Chondrocyte (in vitro differentiated cells): ENCODE data around the gene ASB4. TPM values are rescaled to one million over a fixed set of nuclear protein-coding genes. Genes with fewer than 3 reads are reported as not detected.
"Not testable (repeated sequence)": the region's sequence is repeated elsewhere in the genome, so short reads cannot be mapped to it uniquely, and the experiment has no call there.

Source experiments
- DNase-seq: peaks from one replicate; pipeline ENCODE4 v3.0.0; 2021; ENCODE audit warnings: mixed read lengths, low spot score
- H3K27ac Mint-ChIP-seq: one replicate; pipeline ENCODE4 v1.8.0; 2021; ENCODE audit warnings: mild to moderate bottlenecking, moderate library complexity, mixed read lengths; ENCODE audit not compliant: unreplicated experiment
- H3K27me3 Mint-ChIP-seq: 2 replicates; pipeline ENCODE4 v1.8.0; 2021; ENCODE audit warnings: low read depth, mixed read lengths
- H3K36me3 Mint-ChIP-seq: 2 replicates; pipeline ENCODE4 v1.8.0; 2021; ENCODE audit warnings: low read depth, mixed read lengths
- H3K4me1 Mint-ChIP-seq: 2 replicates; pipeline ENCODE4 v1.8.0; 2021; ENCODE audit warnings: low read depth, mild to moderate bottlenecking, mixed read lengths
- H3K4me3 Mint-ChIP-seq: one replicate; pipeline ENCODE4 v1.8.0; 2021; ENCODE audit warnings: mild to moderate bottlenecking, moderate library complexity, mixed read lengths; ENCODE audit not compliant: unreplicated experiment
- H3K9me3 Mint-ChIP-seq: 2 replicates; pipeline ENCODE4 v1.8.0; 2021; ENCODE audit warnings: low read depth, mixed read lengths
- total RNA-seq: library from RNA; stranded (reverse); gene quantifications from 3 replicates; pipeline ENCODE4 v1.2.1, GENCODE V29; 2021
- TF ChIP-seq, protein P1 (sequence below): fragments of 200-600 bp; sonication (generic); IDR thresholded peaks from 2 replicates; pipeline ENCODE4 v1.5.0; 2021; ENCODE audit warnings: antibody characterized with exemption, mild to moderate bottlenecking, moderate library complexity

Gene ASB4
- total RNA-seq, 1 donor from 2014 or later: not detected

DNA sequence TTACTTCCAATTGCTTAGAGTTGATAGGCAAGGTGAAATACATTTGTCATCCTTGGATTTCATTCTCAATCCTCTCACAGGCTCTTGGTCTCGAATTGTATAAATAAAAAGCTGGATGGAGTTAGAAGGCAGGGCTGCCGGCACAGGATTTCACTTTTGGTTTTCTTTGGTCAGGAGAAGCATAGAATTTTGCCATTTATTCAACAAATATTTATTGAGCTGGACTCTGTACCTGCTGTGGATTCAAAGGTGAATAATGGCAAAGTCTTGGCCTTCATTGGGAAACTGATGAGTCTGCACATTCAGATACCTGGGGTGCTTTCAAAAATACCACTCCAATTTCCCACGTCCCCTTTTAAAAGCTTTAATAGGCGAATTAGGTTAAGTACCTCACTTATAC lies 60.9 kb downstream of the ASB4 start:
- H3K27me3 Mint-ChIP-seq: peaks cover under 1% of the 10 kb centered on the region
- TF ChIP-seq, protein P1, sequence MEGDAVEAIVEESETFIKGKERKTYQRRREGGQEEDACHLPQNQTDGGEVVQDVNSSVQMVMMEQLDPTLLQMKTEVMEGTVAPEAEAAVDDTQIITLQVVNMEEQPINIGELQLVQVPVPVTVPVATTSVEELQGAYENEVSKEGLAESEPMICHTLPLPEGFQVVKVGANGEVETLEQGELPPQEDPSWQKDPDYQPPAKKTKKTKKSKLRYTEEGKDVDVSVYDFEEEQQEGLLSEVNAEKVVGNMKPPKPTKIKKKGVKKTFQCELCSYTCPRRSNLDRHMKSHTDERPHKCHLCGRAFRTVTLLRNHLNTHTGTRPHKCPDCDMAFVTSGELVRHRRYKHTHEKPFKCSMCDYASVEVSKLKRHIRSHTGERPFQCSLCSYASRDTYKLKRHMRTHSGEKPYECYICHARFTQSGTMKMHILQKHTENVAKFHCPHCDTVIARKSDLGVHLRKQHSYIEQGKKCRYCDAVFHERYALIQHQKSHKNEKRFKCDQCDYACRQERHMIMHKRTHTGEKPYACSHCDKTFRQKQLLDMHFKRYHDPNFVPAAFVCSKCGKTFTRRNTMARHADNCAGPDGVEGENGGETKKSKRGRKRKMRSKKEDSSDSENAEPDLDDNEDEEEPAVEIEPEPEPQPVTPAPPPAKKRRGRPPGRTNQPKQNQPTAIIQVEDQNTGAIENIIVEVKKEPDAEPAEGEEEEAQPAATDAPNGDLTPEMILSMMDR: no peak
- no peak overlapping the region for H3K27ac Mint-ChIP-seq
- H3K4me1 Mint-ChIP-seq: peaks cover 57% of the 10 kb centered on the region
- DNase-seq: no peak
- H3K36me3 Mint-ChIP-seq: no peaks in the 10 kb centered on the region
- H3K9me3 Mint-ChIP-seq: no peaks in the 10 kb centered on the region
- no peak overlapping the region for H3K4me3 Mint-ChIP-seq

DNA sequence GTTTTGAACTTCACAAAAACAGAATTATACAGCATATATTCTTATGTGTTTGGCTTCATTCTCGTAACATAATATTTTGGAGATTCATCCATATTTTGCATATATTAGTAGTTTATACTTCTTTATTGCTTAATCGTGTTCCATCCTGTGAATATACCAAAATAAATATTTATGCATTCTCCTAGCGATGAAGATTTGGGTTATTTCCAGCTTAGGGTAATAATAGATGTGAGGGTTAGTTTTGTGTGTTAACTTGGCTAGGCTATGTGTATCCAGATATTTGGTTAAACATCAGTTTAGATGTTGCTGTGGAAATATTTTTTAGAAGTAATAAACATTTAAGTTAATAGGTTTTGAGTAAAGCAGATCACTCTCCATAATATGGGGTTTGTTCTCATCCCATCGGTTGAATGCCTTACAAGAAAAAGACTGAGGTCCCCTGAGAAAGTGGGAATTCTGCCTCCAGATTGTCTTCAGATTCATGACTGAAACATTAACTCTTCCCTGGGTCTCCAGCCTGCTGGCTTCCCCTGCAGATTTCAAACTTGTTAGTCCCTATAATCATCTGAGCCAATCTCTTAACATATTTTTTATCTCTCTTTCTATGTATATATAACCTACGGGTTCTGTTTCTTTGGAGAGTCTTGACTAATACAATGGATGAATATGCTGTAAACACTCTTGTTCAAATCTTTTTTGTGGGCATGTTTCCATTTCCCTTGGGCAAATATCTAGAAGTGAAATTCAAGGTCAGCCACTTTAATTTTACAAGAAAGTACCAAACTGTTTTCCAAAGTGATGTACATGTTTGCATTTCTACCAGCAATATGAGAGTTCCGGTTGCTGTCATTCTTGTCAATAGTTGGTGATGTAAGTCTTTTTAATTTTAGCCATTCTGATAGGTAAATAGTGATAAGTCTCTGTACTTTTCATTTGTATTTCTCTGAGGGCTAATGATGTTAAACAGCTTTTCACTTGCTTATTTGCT lies 61.9 kb downstream of the ASB4 start:
- no peak for DNase-seq
- H3K4me3 Mint-ChIP-seq: no peak overlapping the region
- H3K27ac Mint-ChIP-seq: peak overlapping the region; percentile 38

DNA sequence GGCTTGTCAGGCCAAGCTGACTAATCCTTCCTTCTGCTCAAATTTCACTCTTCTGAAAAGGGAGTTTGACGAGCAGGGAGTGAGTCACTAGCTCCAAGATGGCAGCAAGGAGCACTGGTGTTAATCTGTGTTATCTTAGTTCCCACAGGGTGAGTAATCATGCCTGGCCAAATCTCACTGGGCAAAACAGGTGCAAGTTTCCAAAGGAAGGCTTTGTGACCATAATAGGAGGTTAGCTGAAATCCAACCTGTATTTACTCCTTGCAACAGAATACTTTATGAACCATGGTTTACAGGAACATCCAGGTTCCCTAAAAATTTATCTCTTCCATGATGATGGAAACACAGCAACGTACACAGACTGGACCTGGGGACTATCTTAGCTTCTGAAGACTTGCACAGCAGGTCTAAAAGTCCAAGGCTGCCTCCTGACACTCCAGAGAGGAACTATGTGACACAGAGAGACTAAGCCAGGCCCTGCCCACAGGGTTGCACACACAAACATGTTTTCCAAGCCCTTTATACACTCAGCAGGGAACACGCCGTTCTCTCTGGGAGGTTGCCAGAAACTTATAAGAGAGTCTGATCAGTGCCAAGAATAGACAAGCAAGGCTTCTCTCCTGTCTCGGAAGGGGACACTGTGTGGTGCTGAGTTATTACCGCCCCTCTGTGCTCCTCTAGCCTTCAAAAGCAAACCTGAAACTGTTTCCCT lies 64.2 kb downstream of the ASB4 start:
- DNase-seq: no peak
- Mint-ChIP-seq H3K9me3 (no peaks in the 10 kb centered on the region), H3K4me1 (peaks cover 54% of the 10 kb centered on the region), H3K27me3 (no peaks in the 10 kb centered on the region), H3K36me3 (no peaks in the 10 kb centered on the region), H3K4me3 (no peak overlapping the region), H3K27ac (peak overlapping the region; percentile 91)
- TF ChIP-seq, protein P1: no peak

More for the DNA sequence above, 61.9 kb downstream of the ASB4 start:
- Mint-ChIP-seq H3K9me3 (no peaks in the 10 kb centered on the region), H3K36me3 (no peaks in the 10 kb centered on the region), H3K4me1 (peaks cover 57% of the 10 kb centered on the region), H3K27me3 (no peaks in the 10 kb centered on the region)
- TF ChIP-seq, protein P1: no peak

DNA sequence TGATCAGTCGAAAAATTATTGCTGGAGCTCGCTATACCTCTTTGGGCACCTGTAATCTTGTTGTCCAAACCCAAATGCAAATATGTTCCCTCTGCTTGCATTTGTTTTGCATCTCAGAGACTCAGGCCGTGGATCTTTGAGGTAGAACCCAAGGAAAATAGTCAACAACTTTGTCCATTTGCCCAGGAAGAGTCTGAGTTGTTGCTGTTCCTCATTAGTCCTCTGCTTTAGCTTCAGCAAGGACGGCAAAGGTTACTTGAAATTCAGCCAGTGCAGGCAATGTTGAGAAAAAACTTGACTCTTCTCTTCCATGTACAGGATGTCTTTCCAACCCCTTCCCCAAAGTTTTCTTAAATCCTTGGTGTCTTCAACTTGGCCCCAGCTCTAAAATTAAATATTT lies 64.8 kb downstream of the ASB4 start:
- no peaks in the 10 kb centered on the region for H3K27me3 Mint-ChIP-seq

DNA sequence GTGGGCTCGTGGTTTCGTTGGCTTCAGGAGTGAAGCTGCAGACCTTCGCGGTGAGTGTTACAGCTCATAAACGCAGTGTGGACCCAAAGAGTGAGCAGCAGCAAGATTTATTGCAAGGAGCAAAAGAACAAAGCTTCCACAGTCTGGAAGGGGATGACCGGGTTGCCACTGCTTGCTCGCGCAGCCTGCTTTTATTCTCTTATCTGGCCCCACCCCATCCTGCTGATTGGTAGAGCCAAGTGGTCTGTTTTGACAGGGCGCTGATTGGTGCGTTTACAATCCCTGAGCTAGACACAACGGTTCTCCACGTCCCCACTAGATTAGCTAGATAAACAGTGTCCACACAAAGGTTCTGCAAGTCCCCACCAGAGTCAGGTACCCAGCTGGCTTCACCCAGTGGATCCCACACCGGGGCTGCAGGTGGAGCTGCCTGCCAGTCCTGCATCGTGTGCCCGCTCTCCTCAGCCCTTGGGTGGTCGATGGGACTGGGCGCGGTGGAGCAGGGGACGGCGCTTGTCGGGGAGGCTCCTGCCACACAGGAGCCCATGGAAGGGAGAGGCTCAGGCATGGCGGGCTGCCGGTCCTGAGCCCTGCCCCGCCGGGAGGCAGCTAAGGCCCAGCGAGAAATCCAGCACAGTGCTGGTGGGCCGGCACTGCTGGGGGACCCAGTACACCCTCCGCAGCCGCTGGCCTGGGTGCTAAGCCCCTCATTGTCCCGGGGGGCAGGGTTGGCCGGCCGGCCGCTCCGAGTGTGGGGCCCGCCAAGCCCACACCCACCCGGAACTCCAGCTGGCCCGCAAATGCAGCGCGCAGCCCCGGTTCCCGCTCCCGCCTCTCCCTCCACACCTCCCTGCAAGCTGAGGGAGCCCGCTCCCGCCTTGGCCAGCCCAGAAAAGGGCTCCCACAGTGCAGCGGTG lies 66.5 kb downstream of the ASB4 start:
- H3K9me3 Mint-ChIP-seq, H3K27ac Mint-ChIP-seq, DNase-seq, H3K27me3 Mint-ChIP-seq, H3K36me3 Mint-ChIP-seq, H3K4me3 Mint-ChIP-seq: not testable (repeated sequence)
- peaks cover 33% of the 10 kb centered on the region for H3K4me1 Mint-ChIP-seq

More for the DNA sequence above, 64.8 kb downstream of the ASB4 start:
- H3K4me3 Mint-ChIP-seq: no peak overlapping the region
- no peaks in the 10 kb centered on the region for H3K36me3 Mint-ChIP-seq
- H3K4me1 Mint-ChIP-seq: peaks cover 49% of the 10 kb centered on the region
- H3K9me3 Mint-ChIP-seq: no peaks in the 10 kb centered on the region
- TF ChIP-seq, protein P1: no peak
- H3K27ac Mint-ChIP-seq: peak overlapping the region; percentile 91
- no peak for DNase-seq
